ENCODE data around the gene FDX2.

FDX2 gene

GRCh38 chr19:10332965-10333757, 17.3 kb upstream of the FDX2 start, which contains the start of gene RAVER1:
Gene RAVER1, minus strand, starts transcription at chr19:10333529. Its CDS starts 22 bp downstream, at chr19:10333507.
- peak; percentile 97 for DNase-seq

- DNase-seq, result no peak
These were observed 16.5 kb upstream of the FDX2 start for GRCh38 chr19:10332158-10332964.

GRCh38 chr19:10329555-10329954, 13.7 kb upstream of the FDX2 start:
- no peak for DNase-seq

- no peak for DNase-seq
These were observed 13.0 kb upstream of the FDX2 start for GRCh38 chr19:10328558-10329429.

GRCh38 chr19:10327793-10328192, 12.0 kb upstream of the FDX2 start:
- DNase-seq, result no peak

GRCh38 chr19:10325732-10326131, 9.9 kb upstream of the FDX2 start:
- DNase-seq, result no peak

- DNase-seq, result no peak
These were observed 6.3 kb upstream of the FDX2 start for GRCh38 chr19:10321874-10322835.

- no peak for DNase-seq
These were observed 5.6 kb upstream of the FDX2 start for GRCh38 chr19:10321417-10321797.

- DNase-seq, result no peak
These were observed 5.0 kb upstream of the FDX2 start for GRCh38 chr19:10320602-10321416.

- no peak for DNase-seq
These were observed 3.2 kb upstream of the FDX2 start for GRCh38 chr19:10318807-10319682.

- no peak for DNase-seq
These were observed 2.1 kb upstream of the FDX2 start for GRCh38 chr19:10317857-10318462.

- no peak for DNase-seq
These were observed 1.4 kb upstream of the FDX2 start for GRCh38 chr19:10317045-10317856.

- DNase-seq, result no peak
These were observed 622 bp upstream of the FDX2 start for GRCh38 chr19:10316229-10317044.

- DNase-seq, result no peak
These were observed 6.4 kb downstream of the FDX2 start, which contains the start of gene ZGLP1 for GRCh38 chr19:10309423-10309822. Gene ZGLP1, minus strand, starts transcription at chr19:10309815.

- no peak for DNase-seq
These were observed 9.5 kb downstream of the FDX2 start for GRCh38 chr19:10306327-10306726.

GRCh38 chr19:10305139-10305806, 10.5 kb downstream of the FDX2 start:
- no peak for DNase-seq

Measured in CD4-positive, alpha-beta T cell treated with Interleukin-4 for 4 hours (primary cell).